GM18526 (cell line): ENCODE results near the gene CFAP298.

Experiments used
- POLR2A ChIP-seq: IDR thresholded peaks from 3 replicates; pipeline ENCODE4 v1.6.1; 2011; ENCODE audit not compliant: insufficient read length; ENCODE audit errors: extremely low read depth

CFAP298 gene

DNA sequence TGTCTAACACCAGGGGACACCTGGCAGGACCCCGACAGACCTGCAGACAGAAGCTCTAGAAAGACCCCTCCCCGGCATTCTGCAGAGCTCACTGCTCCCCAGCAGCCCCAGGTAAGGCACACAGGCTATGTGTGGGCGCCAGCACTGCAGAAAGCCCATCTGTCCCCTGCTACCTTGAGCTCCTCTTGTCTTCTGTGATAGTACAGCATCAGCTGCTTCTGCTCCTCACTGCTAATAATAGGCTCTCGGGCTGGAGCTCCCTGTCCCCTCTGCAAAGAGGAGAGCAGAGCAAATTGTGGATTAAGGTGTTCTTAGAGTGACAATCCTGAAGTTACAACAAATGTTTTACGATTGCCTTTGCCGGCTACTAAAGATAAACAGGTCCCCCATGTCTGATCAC is 10.1 kb downstream of the CFAP298 start:
- TF ChIP-seq POLR2A = no peak

- TF ChIP-seq POLR2A = no peak
These were observed 12.7 kb downstream of the CFAP298 start for GRCh38 chr21:32599526-32599925.

DNA sequence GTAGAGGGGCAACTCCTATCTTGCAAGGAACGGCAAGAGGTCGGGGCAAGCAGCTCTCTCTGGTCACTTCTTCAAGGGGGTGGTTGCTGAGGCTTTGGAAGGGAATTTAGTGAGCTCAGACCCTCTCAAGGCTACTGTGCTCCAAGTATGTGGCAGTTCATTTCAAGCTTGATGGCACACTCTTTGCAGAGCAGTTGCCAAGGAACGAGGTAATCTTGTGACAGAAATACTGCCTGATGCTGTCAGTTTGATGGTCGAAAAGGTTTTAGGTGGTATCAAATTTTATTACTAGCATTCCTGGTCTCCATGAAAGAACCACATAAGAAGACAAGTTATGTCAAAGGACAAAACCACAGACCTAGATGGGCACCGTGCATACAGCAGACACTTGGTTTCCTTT is 13.1 kb downstream of the CFAP298 start:
- no peak for TF ChIP-seq POLR2A

GRCh38 chr21:32597205-32597604 is 15.0 kb downstream of the CFAP298 start:
- no peak for TF ChIP-seq POLR2A

DNA sequence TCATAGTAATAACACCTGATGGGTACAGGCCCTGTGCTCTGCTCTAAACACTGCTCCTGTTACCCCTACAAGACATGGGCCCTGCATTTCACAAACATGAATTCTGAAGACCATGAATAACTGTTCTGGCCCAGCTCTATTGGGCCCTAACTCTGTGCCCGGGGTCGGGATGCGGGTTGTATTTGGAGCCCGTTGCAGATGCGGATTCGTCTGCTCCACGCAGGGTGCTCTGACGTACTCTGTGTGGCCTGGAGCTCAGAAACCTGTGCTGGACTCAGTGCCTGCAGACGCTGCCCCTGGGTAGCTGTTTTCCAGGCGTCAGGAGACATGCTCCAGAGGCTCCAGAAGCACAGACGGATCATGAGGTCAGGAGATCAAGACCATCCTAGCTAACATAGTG is 16.7 kb downstream of the CFAP298 start:
- no peak for TF ChIP-seq POLR2A

DNA sequence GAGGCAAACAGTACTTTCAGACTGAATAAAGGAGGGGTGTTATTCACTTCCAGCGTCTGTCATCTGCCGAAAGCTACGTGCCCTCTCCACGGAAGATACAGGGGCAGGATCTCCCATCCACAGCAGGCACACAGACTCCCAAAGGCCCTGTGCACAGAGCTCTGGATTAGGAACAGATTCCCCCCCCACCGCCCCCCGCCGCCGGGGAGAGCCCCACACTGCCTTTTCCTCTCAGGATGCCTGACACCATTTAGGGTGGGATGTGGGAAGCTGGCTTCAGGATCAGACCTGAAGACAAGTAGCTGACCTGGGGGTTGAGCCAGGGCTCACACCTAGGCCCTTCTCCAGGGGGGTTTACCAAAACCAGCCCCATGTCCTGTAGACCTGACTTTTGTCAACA is 18.5 kb downstream of the CFAP298 start:
- no peak for TF ChIP-seq POLR2A

DNA sequence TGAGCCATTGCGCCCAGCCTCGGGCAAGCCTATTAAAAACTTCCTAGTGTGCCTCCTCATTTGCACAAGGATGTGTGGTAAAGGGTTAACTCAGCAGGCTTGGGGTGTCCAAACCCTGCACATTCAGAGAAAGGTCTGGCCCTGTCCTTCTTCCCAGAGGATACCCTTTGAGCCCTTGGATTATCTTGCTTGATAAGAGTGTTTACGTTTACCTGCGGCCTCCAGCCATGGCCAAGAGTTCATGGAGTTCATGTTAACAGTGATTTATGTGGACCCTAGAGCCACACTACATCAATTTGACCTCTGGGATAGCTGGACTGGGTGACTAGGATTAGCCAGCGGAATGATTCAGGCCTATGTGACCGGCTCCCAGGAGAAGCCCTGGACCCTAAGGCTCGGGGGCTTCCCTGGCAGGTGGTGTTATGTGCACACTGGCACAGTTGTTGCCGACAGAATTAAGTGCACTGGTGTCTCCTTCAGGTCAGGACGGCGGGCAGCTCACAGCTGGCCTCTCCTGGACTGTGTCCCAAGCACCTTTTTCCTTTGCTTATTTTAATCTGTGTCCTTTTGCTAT is 19.2 kb downstream of the CFAP298 start:
- no peak for TF ChIP-seq POLR2A

GRCh38 chr21:32590130-32590529 is 22.0 kb downstream of the CFAP298 start:
- no peak for TF ChIP-seq POLR2A

DNA sequence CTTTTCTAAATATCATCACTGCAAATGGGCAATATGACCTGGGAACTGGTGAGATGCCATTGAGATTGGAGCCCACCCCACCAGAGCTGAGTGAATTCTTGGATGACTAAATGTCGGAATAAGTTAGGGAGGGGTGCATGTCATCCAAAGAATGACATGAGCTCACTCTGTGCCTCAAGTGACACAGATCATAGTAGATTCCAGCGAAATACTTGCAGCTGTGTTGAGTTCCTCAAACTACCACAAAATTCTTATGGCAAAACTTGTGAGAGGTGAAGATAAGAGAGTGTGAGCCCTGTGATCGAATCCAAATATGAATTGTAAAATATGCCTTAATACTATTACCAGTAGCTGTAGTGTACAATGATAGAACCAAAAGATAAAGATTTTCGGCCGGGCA is 24.5 kb downstream of the CFAP298 start:
- TF ChIP-seq POLR2A = no peak

GRCh38 chr21:32587120-32587519 is 25.1 kb downstream of the CFAP298 start:
- TF ChIP-seq POLR2A = no peak

DNA sequence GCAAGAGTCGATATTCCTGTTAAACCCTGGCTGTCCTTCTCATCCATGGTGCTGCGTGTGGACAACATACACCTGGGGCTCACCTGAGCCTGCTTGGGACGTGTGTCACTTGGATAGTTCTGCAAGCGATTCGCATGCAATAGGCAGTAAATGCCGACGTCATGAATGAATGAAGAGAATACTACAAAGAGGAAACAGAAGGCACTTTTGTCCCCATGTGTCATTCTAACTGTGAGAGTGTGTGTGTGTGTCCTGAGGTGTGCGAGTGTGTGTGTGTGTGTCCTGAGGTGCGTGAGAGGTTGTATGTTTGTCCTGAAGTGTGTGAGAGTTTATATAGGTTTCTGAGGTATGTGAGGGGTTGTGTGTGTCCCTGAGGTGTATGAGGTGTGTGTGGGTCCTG is 26.2 kb downstream of the CFAP298 start:
- no peak for TF ChIP-seq POLR2A

DNA sequence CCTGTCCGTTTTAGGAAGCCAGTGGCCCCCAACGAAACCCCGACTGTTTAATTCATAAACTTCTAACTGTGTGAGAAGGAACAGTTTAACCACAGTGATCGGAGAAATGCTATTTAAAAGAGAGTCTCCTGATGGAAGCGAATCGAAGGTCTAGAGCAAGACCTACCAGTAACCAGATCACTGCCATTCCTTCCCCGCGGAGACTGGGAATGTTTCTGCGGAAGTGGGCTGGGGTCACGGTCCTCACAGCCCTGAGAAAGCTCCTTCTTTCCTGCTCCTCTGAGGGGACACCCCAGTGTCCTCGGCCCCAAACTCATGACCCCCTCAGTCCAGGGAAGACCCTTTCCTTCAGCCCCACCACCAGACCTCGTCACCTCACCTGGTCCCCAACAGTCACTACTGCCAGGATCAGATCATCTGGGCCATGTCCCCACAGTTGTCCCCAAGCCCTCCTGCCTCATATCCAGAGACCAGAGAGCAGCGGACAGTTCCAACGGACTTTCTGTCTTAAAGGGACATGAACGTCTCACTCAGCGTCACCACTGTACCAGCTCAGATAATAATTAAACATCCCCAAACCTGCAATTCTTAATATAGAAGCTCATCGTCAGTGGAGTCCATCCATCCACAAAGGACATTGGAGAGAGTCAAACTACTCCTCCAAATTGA is 27.0 kb downstream of the CFAP298 start, which contains the start of gene TCP10L:
TCP10L (minus strand) TSS at position 482 of the 669 bp plus-strand sequence. CDS start 1,219 bp downstream, outside the sequence.
- TF ChIP-seq POLR2A = no peak

DNA sequence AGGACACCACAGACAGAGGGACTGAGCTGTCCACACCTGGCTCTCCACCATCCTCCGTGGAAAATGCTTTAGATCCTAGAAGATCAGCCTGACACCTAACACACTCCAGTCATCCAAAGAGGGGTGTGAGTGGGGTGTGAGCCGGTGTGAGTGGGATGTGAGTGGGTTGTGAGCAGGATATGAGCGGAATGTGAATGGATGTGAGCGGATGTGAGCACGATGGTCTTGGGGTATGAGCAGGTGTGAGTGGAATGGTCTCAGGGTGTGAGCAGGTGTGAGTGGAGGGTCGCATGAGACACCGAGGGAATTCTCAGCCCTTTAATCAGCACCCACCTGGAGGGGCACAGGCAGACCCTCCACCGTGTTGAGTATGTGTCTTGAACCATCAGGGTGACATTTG is 27.7 kb downstream of the CFAP298 start:
- TF ChIP-seq POLR2A = no peak

GRCh38 chr21:32581732-32582131 is 30.4 kb downstream of the CFAP298 start:
- no peak for TF ChIP-seq POLR2A

GRCh38 chr21:32580949-32581348 is 31.2 kb downstream of the CFAP298 start:
- TF ChIP-seq POLR2A = no peak

- no peak for TF ChIP-seq POLR2A
These were observed 34.0 kb downstream of the CFAP298 start for GRCh38 chr21:32578107-32578691.

- no peak for TF ChIP-seq POLR2A
These were observed 36.2 kb downstream of the CFAP298 start for GRCh38 chr21:32576011-32576410.
